Stimulated activated CD8-positive, alpha-beta memory T cell treated with anti-CD3 and anti-CD28 coated beads, Interleukin-15, amount 100 ng/mL, for 24 hours (primary cell): Measurements from ENCODE around the gene FRMD1.

Experiments
- DNase-seq: peaks from one replicate; pipeline ENCODE4 v3.0.0-alpha.2; 2020; ENCODE audit warnings: low read depth

Gene FRMD1

DNA sequence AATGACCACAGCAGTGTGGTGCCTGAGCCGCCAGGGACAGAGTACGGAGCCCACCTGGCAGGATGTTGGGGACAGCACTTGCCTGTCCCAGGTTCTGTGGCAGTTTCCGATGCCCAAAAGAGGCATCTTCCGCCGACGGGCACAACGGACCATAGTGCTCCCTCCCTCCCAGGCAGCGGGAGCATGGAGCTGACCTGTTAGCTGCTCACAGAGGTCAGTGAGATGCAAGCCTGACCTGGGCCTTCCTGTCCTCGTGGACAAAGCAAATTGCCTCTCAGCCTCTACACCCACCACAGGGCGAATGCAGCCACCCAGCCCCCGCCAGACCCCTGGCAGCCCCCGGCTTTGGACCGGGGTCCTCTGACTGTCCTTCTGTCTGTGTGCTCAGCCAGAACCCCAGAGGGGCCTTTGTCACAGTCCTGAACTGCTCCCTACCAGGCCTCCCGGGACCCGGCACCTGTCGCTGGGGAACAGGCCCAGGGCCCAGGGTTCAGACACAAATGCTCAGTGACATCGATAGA lies 16.2 kb upstream of the FRMD1 start:
- DNase-seq, result no peak

DNA sequence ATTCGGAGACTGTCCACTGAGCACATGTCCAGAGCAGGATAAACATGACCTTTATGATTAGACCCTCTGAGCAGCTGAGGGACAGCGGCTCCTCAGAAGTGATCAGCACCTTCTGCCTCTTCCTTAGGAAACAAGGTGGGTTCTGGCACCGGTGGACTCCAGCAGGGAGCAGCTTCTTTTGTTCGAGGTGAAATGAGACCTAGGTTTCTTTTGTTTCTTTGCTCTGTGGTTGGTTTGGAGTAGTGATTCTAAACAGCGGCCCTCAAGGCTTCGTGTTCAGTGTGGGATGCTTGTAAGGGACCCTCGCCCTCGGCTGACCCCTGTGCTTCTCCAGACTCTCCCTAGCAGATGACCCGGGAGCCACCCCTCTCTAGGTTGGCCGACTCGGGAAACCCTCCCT lies 14.6 kb upstream of the FRMD1 start:
- no peak for DNase-seq

DNA sequence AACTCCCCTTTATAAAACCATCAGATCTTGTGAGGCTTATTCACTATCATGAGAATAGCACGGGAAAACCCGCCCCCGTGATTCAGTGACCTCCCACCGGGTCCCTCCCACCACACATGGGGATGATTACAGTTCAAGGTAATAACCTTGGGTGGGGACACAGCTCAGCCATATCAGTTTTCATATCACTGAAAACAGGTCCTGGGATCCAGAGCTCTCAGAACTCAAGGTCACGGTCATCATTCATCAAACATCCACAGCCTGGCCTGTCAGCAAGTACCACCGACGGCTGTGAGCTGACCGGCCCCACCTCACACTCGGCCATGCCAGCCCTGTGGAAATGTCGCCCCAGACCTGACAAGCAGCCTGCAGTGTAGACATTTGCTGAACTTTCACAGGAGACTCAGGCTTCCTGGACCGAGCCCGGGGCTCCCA lies 14.1 kb upstream of the FRMD1 start:
- DNase-seq, result no peak

DNA sequence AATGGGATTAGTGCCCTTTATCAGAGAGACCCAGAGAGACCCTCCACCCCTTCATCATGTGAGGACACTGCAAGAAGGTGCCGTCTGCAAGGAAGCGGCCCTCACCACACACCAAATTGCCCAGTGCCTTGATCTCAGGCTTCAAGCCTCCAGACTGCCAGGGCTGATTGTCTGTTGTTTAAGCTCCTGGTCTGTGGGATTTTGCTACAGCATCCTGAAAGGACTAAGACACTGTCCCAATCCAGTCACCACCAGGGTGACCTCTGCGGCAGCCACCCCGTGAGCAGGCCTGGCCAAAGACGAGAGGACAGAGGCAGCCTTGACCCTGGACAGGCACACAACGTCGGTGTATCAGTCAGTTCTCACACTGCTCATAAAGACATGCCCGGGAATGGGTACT lies 13.5 kb upstream of the FRMD1 start:
- DNase-seq, result no peak

DNA sequence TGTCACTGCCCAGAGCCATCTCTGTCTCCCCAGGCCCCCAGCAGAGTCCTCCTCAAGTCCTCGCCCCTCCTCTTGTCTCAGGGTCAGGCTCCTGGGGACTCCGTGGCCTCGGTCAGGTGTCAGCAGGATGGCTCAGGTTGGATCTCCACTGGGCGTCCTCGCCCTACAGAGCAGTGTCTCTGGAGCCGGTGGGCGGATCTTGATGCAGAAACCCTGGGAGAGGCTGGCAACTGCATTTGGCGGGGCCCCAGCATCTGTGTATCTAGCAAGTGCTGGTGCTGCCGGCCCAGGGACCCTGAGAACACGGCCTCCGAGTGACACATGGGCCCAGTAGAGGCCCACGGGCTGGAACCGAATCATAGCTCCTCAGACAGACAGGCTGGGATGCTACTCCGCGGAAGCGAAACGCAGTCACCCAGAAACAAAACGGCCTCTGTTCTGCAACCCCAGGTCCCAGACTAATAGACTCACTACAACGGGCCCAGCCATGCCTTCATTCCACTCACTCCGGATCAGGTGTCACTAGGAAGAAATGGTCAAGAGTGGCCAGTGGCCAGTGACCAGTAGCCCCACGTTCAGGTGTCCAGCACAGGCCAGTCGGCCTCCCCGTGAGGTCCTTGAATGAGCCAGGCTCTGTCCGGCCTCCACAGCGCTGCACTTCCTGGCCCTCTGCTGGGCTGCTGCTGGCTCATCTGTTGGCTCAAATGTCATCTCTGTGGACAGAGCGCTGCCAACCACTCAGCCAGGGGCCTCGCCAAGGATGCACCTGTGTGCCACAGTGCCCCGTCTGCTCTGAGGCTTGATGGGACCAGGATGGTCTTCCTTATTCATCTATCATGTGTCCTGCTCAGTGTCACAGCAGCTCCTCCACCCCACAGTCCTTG lies 12.6 kb upstream of the FRMD1 start:
- DNase-seq, result no peak

DNA sequence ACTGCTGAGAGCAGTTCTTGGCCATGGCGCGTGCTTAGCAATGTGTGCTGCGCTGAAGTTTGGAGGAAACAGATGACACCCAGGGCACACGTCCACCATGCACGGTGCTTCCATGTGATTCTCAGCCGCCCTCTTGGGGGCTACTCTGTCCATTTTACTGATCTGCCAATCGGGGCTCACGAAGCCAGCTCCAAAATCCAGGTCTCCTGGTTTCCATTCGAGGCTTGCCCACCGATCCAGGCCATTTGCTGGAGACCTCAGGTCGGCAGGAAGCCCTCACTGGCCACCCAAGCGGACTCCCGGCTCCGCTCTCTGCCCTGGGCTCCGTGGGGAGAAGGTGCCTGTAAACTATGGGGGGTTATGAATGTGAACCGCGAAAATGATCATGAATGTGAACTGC lies 11.7 kb upstream of the FRMD1 start:
- DNase-seq, result no peak

DNA sequence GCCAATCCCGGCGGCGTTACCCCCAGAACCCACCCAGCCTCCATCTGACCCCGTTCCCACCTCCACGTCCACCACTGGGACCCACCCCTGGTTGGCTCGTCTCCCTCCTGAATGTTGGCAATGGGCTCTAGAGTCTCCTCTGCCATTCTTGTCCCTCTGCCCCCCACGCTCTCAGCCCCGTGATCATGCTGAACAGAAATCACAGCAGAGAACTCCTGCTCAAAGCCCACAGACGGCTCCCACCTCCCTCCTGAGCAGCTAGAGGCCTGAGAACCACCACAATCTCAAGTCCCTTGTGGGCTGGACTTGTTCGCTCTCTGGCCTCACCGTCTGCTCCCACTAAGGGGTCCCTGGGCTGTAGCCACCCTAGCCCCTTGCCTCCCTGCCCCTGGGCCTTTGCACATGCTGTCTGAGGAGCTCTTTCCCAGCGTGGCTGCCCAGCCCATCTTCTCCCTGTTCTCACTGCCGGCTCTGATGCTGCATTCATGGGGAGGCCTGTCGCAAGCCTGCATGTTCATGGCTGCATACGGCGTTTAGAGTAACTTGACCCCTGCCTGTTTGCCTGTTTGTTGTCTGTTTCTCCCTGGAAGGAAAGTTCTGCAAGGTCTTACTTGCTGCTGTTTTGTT lies 11.2 kb upstream of the FRMD1 start:
- DNase-seq, result no peak

DNA sequence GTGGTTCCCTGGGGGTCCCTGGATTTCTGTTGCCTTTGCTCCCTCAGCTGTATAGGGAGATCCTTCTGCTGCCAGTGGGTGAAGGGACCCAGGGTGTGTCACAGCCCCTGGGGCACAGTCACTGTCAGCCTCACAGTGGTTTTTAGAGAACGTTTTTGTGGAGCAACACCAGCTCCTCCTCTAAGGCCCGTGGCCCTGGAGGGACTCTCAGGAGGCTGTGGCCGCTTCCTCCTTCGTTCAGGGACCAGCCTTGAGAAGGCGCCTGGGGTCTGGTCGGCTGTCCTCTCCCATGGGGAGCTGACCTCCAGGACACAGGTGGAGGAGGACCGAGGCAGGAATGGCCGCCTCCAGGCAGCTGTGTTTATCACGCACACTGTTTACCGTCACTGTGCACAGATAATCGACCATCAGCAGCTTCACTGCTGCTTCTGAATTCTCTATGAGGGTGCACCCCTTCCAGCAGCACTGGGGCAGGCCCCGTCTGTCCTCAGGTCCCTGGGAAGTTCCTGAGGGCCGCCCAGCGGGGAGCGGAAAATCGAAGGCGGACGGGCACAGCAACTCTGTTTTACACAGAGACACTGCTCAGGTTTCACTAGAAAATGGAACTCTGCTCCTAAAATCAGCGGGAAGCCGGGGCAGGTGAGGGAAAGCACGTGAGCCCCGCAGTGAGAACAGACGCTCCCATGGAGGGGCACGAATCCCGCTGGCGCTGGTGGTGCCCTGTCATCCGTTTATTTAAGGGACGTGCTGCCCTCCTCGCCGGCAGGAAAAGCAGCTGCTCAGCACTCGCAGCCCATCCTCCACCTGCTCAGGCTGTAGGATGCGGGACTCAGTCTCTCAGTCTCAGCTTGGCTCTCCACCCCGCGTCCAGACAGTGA lies 10.4 kb upstream of the FRMD1 start:
- no peak for DNase-seq

DNA sequence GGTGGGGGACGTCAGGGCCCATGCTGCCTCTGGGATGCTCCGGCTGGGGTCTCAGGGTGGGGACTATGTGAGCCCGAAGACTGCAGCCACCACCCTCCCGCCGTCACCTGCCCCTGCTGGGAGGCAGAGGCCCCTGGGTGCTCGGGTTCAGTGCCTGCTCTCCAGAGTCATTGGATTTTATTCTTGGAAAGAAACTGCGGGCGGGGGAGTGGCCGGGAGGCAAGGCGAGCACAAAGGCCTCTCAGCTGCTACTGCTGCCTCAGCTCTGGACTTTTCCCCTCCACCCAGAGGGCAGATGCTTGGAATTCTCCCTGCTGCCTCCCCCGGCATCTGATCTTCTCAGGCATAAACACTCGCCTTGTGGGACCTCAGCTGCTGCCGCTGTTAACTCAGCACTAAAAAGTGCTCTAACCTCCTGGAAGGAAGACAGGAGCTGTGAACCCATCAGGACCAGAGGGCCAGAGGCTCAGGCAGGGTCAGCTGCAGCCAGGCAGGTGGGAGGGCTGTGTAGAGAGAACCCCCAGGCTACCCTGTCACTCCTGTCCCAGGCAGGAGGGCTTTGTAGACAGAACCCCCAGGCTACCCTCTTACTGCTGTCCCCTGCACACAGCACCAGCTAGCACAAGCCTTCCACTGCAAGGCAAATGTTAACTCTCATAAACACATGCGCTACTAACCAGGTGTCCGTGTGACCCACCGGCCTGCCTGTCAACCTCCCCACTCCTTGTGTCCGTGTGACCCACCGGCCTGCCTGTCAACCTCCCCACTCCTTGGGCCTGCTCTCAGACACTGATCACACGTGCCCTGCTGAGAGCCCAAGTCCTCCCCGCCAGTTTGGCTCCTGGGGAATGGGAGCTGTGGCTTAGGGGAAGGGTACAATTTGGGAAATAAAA lies 9.4 kb upstream of the FRMD1 start:
- DNase-seq, result no peak

DNA sequence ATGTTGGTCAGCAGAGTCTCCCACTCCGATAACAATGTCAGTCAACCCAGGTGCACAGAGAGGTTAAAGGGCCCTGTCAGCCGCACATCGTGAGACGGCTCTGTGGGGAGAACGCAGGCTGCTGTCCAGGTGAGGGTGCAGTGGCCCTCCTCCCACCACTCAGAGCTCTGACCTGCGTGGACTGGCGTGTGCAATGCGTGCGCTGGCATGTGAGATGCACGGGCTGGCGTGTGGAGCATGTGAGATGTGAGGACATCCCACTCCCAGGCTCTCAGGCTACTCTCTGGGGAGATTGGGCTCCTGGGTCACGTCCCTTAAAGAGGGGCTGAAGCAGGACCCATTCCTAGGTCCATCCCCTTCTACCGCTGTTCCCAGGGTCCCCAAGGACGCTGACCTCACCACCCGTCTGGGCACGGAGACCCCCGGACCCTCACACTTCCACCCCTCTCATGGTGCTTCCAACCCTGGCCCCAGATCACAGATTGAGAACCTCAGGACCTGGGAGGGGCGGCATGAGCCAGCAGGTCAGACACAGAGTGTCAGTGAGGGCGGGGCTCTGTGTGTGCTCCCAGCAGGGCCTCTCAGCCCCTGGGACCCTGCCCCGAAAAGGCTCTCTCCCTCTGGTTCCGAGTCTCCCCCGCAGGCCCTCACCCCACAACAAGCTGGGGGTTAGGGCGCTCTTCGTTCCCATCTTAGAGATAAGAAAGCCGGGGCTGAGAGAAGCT lies 8.6 kb upstream of the FRMD1 start:
- DNase-seq, result no peak

DNA sequence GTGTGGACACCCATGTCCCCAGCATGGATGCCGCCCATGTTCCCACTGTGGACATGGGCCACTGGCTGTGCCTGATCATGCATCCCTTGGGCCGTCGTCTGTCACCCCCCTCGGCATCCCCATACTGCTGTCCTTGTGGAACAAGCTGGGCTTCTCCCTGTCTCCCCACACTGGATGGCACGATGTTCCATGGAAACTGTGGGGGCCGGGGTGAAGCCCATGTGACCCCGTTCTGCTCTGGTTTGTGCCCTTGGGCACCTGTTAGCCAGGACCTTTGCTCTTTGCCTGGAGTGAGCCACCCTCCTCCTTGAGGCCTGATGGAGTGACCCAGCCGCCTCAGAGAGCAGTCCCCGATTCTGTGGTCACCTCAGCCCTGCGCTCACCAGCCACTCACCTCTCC lies 7.6 kb upstream of the FRMD1 start:
- no peak for DNase-seq

DNA sequence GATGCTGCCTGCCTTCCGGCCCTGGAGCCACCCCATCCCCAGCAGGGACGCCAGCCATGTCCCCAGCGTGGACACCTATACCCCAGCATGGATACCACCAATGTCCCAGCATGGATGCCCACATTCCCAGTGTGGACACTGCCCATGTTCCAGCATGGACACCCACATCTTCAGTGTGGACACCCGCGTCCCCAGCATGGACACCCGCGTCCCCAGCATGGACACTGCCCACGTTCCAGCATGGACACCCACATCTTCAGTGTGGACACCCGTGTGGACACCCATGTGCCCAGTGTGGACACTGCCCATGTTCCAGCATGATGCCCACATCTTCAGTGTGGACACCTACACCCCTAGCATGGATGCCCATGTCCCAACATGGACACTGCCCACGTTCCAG lies 7.1 kb upstream of the FRMD1 start:
- no peak for DNase-seq

DNA sequence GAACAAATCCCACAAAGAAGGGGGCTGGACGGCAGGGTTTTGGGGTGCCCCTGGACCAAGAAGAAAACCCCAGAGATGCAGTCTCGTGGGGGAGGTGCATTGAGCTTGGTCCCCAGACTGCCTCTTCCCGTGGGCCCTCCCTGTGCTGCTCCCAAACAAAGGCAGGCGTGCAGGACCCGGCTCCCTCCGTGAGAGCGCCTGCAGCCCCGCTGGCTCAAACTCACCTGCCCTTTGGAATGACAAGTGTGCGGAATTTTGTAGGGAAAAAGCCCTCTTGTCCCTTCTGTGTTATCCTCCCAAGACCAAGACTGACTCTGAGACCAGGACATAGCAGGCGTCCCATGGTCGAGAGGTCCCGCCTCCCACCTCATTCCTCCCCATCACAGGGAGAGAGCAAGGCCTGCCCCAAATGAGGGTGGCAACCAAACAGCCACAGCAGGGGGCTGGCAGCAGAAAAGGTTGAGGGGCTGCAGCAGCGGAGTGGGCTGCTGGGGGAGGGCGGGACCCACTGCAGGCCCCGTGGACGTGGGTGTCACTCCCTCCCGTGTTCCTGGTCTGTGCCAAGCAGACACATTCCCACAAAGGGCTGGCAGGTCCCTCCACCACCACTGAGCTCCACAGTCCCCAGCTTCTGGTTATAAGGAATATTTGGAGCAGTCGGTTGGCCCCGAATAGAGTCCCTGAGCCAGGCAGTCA lies 5.6 kb upstream of the FRMD1 start:
- DNase-seq, result no peak

DNA sequence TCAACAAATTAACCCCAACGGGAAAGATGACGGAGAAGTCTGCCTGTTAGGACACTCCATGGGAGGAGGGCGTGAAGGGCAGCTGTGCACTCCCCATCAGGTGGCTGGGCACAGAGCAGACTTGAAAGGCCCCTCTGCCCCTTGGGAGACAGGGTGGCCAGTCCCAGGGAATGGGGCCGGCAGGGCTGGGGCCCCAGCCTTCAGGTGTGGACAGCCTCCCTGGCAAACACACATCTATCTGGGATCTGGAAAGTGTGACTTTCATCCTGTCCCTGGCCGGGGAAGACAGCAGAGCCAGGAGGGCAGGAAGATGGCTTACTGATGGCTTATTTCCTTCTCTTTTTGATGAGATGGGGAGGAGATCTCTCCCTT lies 4.5 kb upstream of the FRMD1 start:
- DNase-seq, result no peak

DNA sequence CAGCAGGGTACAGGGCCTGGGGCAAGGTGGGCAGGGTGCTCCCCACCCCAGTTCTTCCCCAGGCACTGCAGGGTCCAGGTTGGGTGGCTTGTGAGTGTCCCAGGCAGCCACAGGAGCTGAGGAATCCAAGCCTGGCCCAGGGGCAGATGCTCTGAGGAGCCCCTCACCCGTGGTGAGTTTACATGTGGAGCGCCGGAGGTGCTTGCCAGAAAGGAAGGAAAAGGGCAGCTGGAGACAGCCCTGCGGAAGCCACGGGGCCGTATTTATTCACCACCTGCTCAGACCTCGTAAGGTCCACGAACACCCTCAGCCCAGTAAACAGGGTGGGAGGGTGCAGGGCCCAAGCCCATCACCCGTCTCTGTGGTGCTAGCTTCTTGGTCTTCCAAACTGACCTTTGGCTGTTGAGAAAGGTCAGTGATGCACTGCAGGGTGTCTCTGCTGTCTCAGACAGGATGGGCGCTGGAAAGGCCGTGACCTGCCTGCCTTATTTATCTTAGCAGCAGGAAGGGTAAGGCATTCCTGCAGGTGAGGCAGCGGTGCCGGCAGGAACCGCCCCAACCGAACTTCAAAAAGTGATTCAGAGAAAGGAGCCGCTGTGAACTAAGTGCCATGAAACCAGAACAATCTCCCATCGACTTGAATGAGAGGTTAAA lies 4.0 kb upstream of the FRMD1 start:
- DNase-seq, result no peak

DNA sequence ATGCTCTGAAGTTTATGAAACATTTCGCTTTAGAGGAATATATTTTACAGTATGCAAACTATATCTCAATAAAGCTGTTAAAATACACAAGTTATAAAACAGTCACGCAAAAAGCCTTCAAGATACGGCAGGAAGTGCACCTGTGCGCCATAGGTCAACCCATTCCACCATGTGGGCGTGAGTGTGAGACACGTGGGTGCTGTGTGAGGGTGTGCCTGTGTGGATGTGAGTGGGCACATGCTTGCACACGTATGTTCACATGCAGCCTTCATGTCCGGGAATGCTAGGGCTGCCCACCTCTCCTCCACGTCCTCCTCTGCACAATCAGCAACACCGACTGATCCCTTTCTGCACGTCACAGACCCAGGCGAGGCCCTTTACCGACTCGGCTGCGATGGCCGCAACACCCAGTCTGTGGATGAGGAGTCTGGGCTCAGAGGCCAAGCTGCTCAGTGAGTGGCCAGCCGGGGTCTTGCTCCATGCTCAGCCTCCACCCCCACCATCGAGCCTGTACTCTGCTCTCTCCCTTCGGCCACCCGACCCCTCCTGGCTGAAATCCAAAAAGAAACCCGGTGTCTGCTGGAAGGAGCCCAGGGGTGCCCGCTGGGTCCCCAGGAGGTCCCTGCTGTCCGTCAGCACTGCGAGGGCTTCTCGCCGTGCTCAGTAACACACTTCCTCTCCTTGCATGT lies 3.0 kb upstream of the FRMD1 start:
- no peak for DNase-seq

DNA sequence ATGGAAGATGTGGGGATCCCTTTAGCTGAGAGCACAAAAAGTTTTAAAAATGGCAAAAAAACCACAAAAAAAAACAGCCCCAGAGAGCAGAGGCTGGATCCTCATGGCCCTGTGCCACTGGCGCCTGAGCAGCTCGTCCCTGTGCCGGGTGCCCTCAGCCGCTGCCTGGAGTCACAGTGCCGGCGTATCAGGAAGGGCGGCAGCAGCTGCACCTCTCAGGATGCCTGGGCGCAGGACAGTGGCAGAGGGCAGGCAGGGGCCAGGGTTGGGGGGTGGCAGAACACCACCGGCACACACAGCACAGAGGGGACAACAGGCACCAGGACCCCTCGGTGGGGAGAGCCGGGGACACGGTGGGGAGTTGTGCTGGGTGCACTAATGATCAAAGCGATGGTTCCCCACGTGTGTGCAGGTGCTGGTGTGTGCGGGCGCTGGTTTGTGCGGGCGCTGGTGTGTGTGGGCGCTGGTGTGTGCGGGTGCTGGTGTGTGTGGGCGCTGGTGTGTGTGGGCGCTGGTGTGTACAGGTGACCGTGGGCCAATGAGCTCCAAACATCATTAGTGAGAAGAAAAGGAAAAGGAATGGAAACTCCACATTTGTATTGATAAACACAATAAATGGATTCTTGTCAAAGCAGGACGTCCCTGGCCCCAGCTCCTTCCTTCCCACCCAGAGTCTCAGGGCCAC lies 1.5 kb upstream of the FRMD1 start:
- DNase-seq, result no peak

DNA sequence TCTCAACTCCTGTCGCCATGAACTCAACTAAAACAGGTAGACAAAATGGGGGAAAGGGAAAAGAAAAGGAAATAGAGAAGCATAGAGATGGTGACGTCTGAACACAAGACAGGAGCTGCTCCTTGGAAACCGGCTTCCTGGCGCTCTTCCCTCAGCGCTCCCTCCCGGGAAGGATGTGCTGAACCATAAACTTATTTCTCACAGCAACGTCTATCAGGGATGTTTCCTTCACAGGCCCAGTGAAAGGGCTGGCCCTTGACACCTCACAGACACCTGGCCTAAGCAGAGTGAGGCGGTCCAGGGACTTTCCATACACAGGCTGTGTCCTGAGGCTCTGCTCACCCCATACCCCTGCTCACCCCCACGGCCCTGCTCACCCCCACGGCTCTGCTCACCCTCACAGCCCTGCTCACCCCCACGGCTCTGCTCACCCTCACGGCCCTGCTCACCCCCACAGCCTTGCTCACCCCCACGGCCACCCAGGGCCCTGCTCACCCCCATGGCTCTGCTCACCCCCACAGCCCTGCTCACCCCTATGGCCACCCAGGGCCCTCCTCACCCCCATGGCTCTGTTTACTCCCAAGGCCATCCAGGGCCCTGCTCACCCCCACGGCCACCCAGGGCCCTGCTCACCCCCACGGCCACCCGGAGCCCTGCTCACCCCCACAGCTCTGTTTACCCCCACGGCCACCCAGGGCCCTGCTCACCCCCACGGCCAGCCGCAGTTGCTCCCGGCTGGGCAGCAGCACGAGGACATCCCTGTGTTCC lies 653 bp downstream of the FRMD1 start:
- DNase-seq, result no peak
